Ishikawa (cell line): ENCODE data around the gene FGF8.

Experiments
- CEBPB ChIP-seq: IDR thresholded peaks from 2 replicates; pipeline ENCODE4 v1.6.1; 2012
- CREB1 ChIP-seq: IDR thresholded peaks from 2 replicates; pipeline ENCODE4 v1.6.1; 2012; ENCODE audit warnings: low read depth
- EGR1 ChIP-seq: IDR thresholded peaks from 2 replicates; pipeline ENCODE4 v1.6.1; 2012
- EP300 ChIP-seq: IDR thresholded peaks from 2 replicates; pipeline ENCODE4 v1.6.1; 2012; ENCODE audit warnings: borderline replicate concordance
- FOXM1 ChIP-seq: IDR thresholded peaks from 2 replicates; pipeline ENCODE4 v1.6.1; 2012; ENCODE audit warnings: low read depth, borderline replicate concordance
- MAX ChIP-seq: IDR thresholded peaks from 2 replicates; pipeline ENCODE4 v1.6.1; 2012
- NFIC ChIP-seq: IDR thresholded peaks from 2 replicates; pipeline ENCODE4 v1.6.1; 2012
- RAD21 ChIP-seq: IDR thresholded peaks from 2 replicates; pipeline ENCODE4 v1.6.1; 2012; ENCODE audit warnings: low read depth
- REST ChIP-seq: IDR thresholded peaks from 2 replicates; pipeline ENCODE4 v1.6.1; 2012; ENCODE audit warnings: low read depth, mild to moderate bottlenecking
- TAF1 ChIP-seq: IDR thresholded peaks from 2 replicates; pipeline ENCODE4 v1.6.1; 2012; ENCODE audit warnings: low read depth, mild to moderate bottlenecking
- TCF12 ChIP-seq: IDR thresholded peaks from 2 replicates; pipeline ENCODE4 v1.6.1; 2012; ENCODE audit warnings: low read depth
- TEAD4 ChIP-seq: IDR thresholded peaks from 2 replicates; pipeline ENCODE4 v1.6.1; 2012
- USF1 ChIP-seq: IDR thresholded peaks from 2 replicates; pipeline ENCODE4 v1.6.1; 2012
- YY1 ChIP-seq: IDR thresholded peaks from 2 replicates; pipeline ENCODE4 v1.6.1; 2012; ENCODE audit warnings: low read depth
- ZBTB7A ChIP-seq: IDR thresholded peaks from 2 replicates; pipeline ENCODE4 v1.6.1; 2012; ENCODE audit warnings: low read depth

Gene FGF8

GRCh38 chr10:101775273-101776160 is at the start of gene FGF8:
FGF8 (minus strand) TSS chr10:101776114; CDS start chr10:101775900, 214 bp downstream.
- TF ChIP-seq RAD21 (no peak), ZBTB7A (peak; percentile 91)

- no peak for TF ChIP-seq RAD21
- no peak for TF ChIP-seq REST
- TF ChIP-seq EP300: no peak
- TF ChIP-seq USF1: no peak
- TF ChIP-seq TAF1: no peak
- TF ChIP-seq FOXM1: no peak
- no peak for TF ChIP-seq CREB1
- no peak for TF ChIP-seq EGR1
- TF ChIP-seq MAX: no peak
- no peak for TF ChIP-seq TEAD4
- TF ChIP-seq ZBTB7A: no peak
- TF ChIP-seq NFIC: no peak
- TF ChIP-seq CEBPB: no peak
- TF ChIP-seq YY1: no peak
- no peak for TF ChIP-seq TCF12
Observed at GRCh38 chr10:101824736-101825135, 48.8 kb upstream of the FGF8 start.

GRCh38 chr10:101818872-101819633 is 43.1 kb upstream of the FGF8 start:
- TF ChIP-seq MAX (peak; percentile 59; the same call in 1 of the 2 replicates), YY1 (no peak)

- peak; percentile 99 for TF ChIP-seq TAF1
- peak; percentile 42; the same call in 1 of the 2 replicates for TF ChIP-seq CEBPB
- TF ChIP-seq RAD21: no peak
- TF ChIP-seq USF1: no peak
- TF ChIP-seq FOXM1: peak; percentile 67; the same call in 1 of the 2 replicates
- TF ChIP-seq YY1: peak; percentile 32
- TF ChIP-seq TEAD4: peak; percentile 38
- no peak for TF ChIP-seq EGR1
- TF ChIP-seq MAX: peak; percentile 41; the same call in 1 of the 2 replicates
- TF ChIP-seq CREB1: peak; percentile 35; the same call in 1 of the 2 replicates
- TF ChIP-seq NFIC: no peak; the same call in 1 of the 2 replicates
- 0 out of 2 replicates have a peak, but pooled peaks have one; percentile 3 for TF ChIP-seq ZBTB7A
- TF ChIP-seq REST: no peak
- peak; percentile 69 for TF ChIP-seq TCF12
- TF ChIP-seq EP300: peak; percentile 70
Observed at GRCh38 chr10:101818119-101818871, 42.4 kb upstream of the FGF8 start, which contains the start of gene OGA. OGA (minus strand) TSS chr10:101818444; CDS start chr10:101818022, 422 bp downstream.
